SKM-1 (cell line): ENCODE measurements around the gene TECTA.
A peak's percentile ranks its signal among the peaks of the same experiment; 100 is the strongest.
"Not testable (repeated sequence)": the region's sequence is repeated elsewhere in the genome, so short reads cannot be mapped to it uniquely, and the experiment has no call there.

Source experiments
- DNase-seq: peaks from one replicate; lab custom pipeline; 2025; ENCODE audit not compliant: unreplicated experiment; lab: John Stamatoyannopoulos, UW

The TECTA gene

DNA sequence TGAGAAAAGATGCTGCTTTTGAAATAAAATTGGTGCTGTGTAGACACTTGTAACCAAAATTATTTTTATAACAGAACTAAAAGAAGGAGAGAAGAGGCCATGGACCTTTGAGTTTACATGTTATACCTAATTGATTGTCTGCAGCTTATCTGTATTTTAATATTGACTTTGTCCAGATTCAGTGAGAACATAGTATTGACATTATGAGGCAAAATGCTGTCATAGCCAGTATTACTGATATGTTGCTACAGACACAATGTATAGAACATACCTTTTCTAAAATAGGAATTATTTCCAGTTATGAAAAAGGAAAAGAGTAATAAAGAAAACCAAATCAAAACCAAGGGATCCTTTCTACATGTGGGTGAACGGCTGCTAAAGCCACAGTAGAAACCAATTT is 11.5 kb upstream of the TECTA start:
- no peak for DNase-seq

DNA sequence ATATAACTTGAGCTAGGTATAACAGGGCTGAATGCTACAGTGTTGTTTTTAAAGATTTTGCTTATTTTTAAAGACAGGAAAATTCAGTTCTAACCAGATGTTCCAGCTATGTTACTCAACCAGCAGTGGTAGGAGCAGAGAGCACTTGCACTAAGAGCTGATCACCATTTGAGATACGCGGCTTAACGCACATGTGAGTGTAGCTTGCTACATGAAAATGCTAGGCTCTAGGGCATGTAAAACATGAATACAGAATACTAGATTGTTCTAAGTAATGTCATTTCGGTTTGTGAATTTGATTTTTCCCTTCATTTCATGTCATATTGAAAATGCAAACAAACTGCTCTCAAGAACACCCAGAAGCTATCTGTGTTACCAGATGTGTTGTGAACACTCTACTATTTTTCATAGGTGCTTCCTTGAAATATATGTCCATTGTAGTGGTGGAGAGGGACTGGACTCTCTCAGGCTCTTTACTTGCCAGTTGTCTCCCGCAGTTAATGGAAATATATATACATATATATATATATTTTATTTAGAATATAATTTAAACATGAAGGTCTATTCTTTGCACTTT is 10.8 kb upstream of the TECTA start:
- DNase-seq = no peak

DNA sequence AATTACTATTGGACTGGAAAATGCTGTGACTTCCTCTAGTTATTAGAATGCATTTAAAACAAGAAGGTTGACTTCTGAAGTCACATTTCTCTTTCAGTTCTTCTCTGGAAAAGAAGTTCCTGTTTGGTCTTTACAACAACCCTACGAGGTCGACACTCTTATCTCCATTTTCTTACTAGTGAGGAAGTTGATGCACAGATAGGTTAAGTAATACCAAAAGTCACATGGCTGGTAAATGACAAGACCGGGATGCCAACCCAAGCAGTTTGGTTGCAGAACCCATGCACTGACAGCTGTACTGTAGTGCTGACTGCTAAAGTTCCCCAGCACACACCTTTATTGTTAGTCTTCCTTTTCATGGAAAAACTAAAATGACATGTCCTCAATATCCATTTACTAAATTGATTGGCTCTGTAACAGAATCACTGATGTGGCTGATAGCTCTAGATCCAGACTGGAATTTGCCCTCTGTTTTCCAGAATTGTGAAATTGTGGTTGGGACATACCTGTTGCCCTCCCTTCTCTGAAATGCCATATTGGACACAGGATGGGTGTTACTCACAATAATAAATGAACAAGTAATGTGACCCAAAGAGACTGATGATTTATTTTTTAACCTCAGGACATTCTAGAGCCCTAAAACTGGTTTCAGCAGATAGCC is 9.4 kb upstream of the TECTA start:
- DNase-seq = peak; percentile 67

DNA sequence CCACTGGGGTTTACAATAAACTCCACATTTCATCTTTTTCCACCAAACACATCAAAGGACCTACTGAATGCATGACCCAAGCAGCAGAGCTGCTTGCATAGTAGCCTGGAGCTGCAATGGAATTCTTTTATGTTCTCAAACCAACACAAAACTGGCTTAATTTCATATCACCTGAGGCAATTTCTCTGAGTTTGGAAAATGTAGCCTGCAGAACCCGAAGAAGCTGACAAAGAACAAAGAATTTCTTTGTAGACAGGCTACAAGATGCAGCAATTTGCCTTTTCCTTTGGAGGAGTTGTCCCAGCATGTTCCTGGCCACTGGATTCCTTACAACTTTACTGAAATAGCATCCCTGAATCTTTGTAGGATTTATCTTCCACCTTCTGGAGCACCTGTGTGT is 5.5 kb upstream of the TECTA start:
- DNase-seq = no peak

DNA sequence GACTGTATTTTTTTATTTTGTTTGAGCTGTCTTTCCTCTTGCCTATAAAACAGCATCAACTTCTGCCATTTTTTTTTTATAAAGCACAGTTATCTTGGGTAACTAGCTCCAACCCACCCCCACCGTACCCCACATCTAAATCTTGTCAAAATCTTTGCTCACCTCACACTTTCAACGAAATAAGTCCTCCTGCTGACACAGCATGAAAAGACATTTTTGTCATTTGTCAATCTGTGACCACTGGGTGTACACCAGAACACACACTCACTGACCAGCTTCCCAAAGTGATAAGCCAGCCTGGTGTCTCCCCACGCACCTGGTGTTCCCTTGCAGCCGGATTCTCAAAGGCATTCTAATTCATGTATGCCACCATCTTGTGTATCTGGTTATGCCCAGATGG is 1.7 kb upstream of the TECTA start:
- DNase-seq = no peak

DNA sequence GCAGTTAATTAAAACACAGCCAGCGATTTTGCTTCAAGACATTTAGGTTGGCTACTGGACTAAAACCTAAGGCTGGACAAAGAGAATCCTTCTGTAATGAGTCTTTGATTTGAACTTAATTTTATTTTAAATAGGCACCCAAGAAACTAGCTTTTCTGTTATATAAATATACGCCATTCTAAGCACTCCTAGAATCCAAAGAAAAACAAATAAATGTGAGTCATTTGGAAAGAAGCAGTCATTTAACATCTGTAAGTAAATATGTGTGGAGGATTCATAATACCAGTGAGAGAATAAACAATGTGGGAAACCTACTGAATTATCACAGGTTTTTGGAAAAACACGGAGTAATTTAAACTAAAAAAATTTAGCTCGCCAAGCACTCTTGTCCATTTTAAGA is 1.2 kb upstream of the TECTA start:
- DNase-seq = no peak

DNA sequence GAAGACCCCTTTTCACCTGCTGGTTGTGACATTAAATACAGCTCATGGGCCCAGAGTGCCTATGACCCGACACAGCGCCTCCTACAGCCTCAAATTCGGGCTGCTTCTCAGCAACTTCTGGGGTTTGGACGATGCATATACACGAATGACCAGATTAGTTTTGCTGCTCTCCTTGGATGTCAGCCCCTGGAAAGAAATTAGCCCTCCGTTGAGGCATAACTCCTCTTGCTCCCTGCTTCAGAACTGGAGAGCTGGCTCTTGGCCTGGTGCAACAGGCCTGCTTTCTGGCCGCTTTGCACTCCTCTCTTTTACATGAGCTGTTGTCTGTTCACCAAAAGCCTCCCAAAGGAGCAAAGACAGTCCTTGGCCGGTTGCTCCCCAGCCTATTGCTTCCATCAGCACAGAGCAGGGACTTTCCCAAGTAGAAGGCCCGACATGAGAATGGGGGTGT is 3.3 kb downstream of the TECTA start:
- no peak for DNase-seq

DNA sequence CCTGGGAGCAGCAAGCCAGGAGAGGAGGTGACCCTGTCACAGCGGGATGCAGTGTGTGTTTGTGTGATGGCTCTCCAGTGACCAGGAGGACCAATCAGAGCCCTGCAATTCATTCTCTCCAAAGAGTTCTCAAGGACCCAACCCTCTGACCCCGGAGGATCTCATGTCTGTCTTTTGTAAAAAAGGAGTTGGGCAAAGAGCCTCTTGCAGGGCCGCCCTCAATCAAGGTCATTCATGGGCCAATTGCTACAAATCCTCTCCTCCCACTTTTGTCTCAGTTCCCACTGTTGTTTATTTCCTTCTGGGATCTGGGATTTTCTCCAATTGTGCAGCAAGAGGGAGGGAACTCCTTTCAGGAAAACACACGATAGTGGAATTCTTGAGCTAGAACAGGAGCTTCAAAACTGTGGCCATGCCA is 4.0 kb downstream of the TECTA start:
- no peak for DNase-seq

DNA sequence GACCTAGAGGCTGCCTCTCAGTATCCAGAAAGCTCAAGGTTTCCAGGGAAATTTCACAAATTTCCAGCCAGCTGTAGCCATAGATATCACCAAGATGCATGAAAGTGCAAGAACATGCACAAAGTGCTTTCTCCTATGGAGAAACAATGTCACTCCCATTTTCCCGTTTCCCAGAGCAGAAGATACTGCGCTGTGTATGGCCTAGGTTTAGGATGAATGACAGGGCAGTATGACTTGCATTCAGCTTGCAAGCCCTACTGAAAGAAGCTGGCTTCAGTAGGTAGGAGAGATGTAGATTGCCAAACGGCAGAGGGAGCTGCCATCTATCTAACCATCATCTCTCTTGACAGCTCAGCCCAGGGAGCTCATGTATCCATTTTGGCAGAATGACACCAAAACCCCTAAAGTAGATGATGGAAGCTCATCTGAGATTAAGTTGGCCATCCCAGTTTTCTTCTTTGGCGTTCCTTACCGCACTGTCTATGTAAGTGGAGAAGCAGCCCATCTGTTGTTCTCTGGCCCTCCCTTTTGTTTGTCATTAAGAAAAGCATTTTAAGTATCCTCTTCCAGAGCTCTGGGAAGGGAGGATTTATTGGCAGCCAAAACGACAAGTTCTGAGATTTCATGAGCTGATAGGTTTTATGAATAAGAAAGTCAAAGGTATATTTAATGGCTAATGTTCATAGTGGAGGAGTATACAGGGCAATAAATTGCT is 4.6 kb downstream of the TECTA start:
- no peak for DNase-seq

DNA sequence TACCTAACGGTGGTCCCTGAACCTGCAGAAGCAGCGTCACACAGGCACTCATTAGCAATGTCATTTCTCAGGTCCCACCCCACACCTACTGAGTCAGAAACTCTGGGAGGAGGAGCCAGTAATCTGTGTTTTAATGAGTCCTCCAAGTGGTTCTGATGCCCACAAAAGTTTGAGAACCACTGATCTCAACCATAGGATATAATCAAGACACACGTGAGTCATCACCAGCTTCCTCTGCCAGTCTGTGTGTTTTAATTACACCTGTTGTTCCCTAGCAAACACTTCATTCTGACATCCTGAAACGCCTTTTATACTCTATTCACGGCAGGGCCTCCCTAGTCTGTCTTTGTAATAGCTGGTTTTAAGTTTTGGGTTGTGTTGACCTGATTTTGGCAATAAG is 5.8 kb downstream of the TECTA start:
- no peak for DNase-seq

DNA sequence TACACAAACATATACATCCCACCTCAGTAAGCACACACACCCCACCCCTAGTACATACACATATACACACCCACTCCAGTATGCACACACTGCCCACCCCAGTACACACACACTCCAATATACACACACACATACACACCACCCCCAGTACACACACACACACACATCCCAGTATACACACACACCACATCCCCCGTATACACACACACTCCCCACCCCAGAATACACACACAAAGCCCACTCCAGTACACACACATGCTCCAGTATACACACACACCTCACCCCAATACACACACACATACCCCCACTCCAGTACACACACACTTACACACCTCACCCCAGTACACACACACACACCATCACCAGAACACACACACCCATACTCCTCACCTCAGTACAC is 7.4 kb downstream of the TECTA start:
- no peak for DNase-seq

DNA sequence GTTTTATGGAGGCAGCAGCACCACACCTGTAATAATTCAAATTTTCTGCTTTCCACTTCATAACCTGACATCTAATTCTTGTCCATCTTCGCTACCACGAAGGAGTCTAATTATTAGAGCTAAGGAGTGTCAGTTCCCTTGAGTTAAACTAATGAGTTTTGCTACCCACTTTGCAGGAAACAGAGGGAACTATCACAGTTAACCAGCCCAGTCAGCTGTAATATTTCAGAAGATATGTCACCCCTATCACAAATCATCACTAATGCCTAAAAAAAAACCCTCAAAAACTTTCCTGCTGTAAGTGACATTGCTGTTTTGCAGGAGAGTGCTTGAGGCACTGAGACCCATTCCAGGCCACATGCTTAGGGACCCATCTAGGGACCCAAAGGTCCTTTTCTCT is 8.4 kb downstream of the TECTA start:
- no peak for DNase-seq

DNA sequence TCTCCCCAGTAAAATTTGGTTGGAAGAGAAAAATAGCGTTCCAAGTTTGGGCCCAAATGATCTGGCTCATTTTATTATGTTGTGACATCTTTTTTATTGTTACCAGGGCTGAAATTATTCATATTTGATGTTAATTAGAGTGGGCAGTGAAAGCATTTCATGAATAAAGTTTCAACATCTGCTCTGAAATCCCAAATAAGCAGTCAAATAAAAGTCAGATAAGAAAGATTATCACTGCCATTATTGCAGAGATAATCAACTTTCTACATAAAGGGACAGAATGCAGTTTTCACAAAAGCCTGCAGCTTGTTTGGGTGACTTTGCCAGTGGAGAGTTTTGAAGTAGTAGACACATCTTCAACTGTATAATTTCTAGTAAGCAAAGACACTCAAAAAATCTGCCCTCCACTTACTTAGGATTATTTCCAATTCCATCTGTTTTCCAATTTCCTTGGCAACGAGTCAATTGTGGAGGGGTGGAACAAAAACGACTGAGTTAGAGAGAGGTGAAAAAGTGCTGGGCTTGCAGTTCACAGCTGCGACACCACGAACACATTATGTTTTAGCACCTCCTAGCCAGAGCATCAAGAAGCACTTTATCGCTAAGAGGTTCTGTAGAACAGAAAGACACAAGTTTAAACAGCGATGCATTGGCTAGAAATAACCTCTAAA is 9.0 kb downstream of the TECTA start:
- no peak for DNase-seq

DNA sequence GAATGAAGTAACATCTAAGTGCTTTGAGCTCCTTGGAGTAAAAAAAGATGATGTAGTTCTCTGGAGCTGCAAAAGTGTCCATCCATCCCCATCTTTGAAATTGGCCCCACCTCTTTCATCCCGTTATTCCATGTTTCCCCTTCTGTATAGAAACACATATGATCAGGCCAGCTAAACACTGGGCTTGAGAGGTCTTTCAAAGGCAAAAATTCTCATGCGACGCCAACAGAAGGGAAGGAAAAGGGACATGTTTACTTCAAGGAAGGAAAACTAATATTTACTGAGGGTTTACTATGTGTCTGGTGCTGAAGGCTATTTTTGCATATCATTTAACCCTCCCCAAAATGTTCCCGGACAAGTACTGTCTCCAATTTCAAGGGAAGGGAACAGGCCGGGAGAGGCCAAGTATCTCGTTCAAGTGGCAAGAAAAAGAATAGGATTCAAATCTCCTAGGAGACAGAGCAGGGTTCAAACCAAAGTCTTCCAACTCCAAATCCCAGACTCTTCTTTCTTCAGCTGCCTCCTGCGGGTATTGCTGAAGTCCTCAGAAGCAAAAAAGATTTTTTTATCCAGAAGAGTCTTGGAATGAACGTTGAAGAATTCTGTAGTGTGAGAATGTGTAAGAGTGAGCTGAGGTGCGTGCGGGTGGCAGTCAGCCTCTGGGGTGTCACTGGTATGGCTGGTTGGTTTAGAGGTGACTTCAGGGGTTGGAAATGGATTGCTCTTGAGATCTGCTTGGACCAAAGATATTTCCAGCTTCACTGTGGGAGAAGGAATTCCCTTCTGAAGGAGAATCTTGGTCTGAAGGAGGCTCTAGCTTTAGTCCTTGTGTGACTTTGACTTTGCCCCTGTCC is 10.1 kb downstream of the TECTA start:
- no peak for DNase-seq

DNA sequence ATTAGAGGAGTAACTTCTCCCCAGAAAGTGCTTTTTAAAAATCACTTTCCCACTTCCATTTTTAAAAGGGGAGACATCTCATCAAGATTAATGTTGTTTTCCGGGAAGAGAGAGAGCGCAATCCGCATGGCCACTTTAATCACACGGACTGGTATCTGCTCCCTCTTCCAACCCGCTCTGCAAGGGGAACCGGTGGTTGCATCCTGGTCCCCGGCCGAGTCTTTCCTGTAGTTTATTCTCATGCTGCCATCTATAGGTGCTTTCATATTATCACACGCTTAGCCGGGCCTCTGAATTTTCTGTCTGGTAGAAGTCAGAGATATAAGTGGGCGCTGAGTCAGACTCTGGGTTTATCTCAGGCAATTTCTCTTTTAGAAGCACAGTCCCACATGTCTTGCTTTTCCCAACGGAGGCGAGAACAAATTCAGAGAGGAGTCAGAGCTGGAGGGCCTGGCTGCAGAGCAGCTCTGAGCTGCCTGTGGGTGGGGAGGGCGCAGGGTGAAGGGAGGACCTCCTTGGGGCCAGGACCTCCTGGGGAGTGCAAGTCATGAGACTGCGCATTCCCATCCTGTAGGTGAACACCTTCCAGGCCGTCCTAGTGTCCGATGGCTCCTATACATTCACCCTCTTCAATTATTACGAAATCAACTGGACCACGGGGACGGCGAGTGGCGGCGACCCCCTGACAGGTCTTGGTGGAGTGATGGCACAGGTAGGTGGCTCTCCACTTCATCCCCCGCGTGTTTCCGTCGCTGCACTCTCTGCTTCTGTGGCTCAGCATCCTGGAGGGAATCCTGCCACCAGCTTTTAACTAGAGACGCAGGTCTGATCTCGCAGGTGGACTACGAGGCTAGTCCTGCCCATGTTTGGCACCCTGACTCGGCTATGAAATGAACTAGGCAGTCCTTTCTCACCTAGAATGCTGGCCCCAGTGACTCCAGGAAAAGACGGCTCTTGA is 11.7 kb downstream of the TECTA start:
- peak; percentile 20 for DNase-seq

DNA sequence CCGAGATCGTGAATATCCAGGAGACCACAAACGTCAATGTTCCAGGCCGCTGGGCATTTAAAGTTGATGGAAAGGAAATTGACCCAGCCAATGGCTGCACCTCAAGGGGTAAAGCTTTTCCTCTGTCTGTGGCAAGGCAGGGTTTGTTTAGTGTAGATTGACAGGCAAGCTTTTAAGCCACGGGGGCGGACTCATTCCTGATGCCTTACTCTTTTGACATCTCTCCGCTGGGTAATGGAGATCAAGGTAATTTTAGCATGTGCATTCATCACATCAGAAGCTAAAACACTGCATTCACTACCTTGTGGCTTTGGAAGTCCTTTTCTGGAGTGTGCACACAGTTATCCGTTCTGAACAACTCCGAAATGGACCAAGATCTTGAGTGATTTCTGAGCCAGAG is 12.6 kb downstream of the TECTA start:
- no peak for DNase-seq

DNA sequence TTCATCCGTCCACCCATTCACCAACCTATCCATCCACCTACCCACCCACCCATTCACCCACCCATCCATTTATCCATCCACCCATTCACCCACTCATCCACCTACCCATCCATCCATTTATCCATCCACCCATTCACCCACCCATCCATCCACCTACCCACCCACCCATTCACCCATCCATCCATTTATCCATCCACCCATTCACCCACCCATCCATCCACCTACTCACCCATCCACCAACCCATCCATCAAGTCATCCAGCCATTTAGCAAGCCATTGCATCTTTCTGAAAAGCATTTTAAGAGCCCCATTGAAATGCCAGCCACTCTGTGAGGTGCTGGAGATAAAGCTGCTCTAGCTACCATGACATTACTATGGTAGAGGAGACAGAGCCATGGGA is 14.0 kb downstream of the TECTA start:
- not testable (repeated sequence) for DNase-seq

DNA sequence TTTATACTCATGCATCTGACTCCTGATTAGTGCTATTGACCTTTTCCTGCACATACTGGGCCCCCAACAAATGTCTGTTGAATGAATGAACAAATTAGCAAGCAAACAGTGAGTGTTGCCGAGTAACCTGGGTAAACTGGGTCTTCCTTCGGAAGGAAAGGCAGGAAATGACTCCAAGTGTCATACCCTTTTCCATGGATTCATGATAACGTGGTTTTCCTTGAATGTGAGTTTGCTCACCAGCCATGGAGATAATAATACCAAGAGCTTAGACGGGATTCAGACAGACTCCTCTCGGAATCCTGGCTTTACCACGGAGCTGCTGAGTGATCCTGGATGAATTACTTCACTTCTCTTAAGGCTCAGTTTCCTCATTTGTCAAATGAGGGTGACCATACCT is 16.7 kb downstream of the TECTA start:
- DNase-seq = no peak

DNA sequence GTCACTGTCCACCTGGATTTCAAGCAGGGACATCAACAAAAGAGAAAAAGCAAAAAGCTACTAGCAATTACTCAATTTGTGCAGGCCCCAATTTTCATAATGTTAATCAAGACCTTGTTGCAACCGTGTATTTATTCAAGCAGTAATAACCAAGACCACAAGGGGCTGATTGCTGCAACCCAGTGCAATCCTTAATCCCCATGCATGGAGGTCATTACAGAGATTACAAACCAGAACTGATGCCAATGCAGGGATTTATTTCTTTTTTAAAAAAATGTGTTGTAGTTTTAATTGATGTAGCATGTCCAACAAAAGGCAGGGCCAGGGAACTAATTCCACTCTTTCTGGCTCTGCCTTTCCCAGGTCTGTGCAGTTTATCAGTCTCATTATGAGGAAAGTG is 18.4 kb downstream of the TECTA start:
- DNase-seq = no peak

DNA sequence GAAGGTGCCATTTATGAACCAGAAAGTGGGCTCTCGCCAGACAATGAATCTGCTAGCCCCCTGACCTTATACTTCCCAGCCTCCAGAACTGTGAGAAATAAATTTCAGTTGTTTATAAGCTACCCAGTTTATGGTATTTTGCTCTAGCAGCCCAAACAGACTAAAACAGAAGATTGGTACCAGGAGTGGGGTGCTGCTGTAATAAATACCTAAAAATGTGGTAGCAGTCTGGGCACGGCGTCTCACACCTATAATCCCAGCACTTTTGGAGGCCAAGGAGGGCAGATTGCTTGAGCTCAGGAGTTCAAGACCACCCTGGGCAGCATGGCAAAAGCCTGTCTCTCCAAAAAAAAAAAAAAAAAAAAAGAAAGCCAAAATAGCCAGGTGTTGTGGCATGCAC is 21.3 kb downstream of the TECTA start:
- DNase-seq = no peak
